ENCODE data around the gene MFSD11. TPM values are rescaled to one million over a fixed set of nuclear protein-coding genes. Genes with fewer than 3 reads are reported as not detected.
A peak's percentile ranks its signal among the peaks of the same experiment; 100 is the strongest.

MFSD11 gene
- total RNA-seq, 4 donors from 2014 or later, result 34.1 to 53.3 (median 44.3) TPM

GRCh38 chr17:76822184-76822778 is 84.4 kb downstream of the MFSD11 start:
- peaks cover 5 to 12% of the 10 kb centered on the region in 2 donors for H3K4me1 ChIP-seq
- no peaks in the 10 kb centered on the region for H3K36me3 ChIP-seq
- DNase-seq, result no peak
- no peak overlapping the region for H3K4me3 ChIP-seq (replicated peaks in 1 of 3)
- no peaks in the 10 kb centered on the region for H3K27me3 ChIP-seq
- H3K9me3 ChIP-seq, result no peaks in the 10 kb centered on the region
- 65 to 87% methylated on average over 6 to 7 of the region's 7 CpGs for WGBS, 2 donors
- intact Hi-C loops (cut with DNase I), result no loop called here
- TF ChIP-seq CTCF (IDR thresholded peaks at IDR 0.05) (no peak), POLR2A (IDR thresholded peaks at IDR 0.05) (no peak)
- no peak overlapping the region for H3K27ac ChIP-seq

GRCh38 chr17:76824093-76824492 is 86.2 kb downstream of the MFSD11 start:
- TF ChIP-seq POLR2A (IDR thresholded peaks at IDR 0.05), result no peak
- TF ChIP-seq CTCF (IDR thresholded peaks at IDR 0.05), result no peak
- intact Hi-C loops (cut with DNase I), result no loop called here
- DNase-seq, result peak; percentile 55 to 60
- WGBS, 2 donors, result 33 to 46% methylated on average over 12 of the region's 12 CpGs
- Histone ChIP-seq H3K4me1 (peaks cover 5 to 12% of the 10 kb centered on the region in 2 donors), H3K36me3 (no peaks in the 10 kb centered on the region), H3K27me3 (no peaks in the 10 kb centered on the region), H3K27ac (no peak overlapping the region), H3K9me3 (no peaks in the 10 kb centered on the region), H3K4me3 (replicated peaks in 1 of 3) (no peak overlapping the region)

- WGBS, 2 donors, result 75 to 76% methylated on average over 22 to 23 of the region's 24 CpGs
- no peak for DNase-seq
- no peaks in the 10 kb centered on the region for H3K4me1 ChIP-seq
- intact Hi-C loops (cut with DNase I), result no loop called here
- no peaks in the 10 kb centered on the region for H3K36me3 ChIP-seq
- TF ChIP-seq CTCF (IDR thresholded peaks at IDR 0.05), result no peak
- TF ChIP-seq POLR2A (IDR thresholded peaks at IDR 0.05), result no peak
- H3K27me3 ChIP-seq, result no peaks in the 10 kb centered on the region
- no peaks in the 10 kb centered on the region for H3K9me3 ChIP-seq
- H3K4me3 ChIP-seq (replicated peaks in 1 of 3), result no peak overlapping the region
- no peak overlapping the region for H3K27ac ChIP-seq
These were observed 88.6 kb downstream of the MFSD11 start for GRCh38 chr17:76826330-76827068.

GRCh38 chr17:76827736-76828135 is 89.8 kb downstream of the MFSD11 start:
- Histone ChIP-seq H3K36me3 (no peaks in the 10 kb centered on the region), H3K27me3 (no peaks in the 10 kb centered on the region), H3K4me1 (no peaks in the 10 kb centered on the region), H3K4me3 (replicated peaks in 1 of 3) (no peak overlapping the region), H3K27ac (no peak overlapping the region), H3K9me3 (no peaks in the 10 kb centered on the region)
- DNase-seq, result peak; percentile 49 to 51
- WGBS, 2 donors, result 42 to 53% methylated on average over 14 of the region's 14 CpGs
- intact Hi-C loops (cut with DNase I), result no loop called here
- TF ChIP-seq CTCF (IDR thresholded peaks at IDR 0.05) (no peak), POLR2A (IDR thresholded peaks at IDR 0.05) (no peak)

MicroRNAs within 50 kb of the gene (microRNA counts, 767-probe panel; counts per million panel counts)
- microRNA hsa-miR-636, result 0 counts per million in 2 donors

Small RNAs within 50 kb of the gene (microRNA-seq; reads per million reads assigned to microRNA genes)
- gene MIR636, result not detected

Small RNAs within 50 kb of the gene (small RNA-seq; reads per million reads assigned to genes)
- not detected for gene AC005837.3
- not detected for gene RF02271
- not detected for gene RNU6-97P
- 1.1 reads per million, percentile 21 among the genes with 10 or more reads in this experiment for gene RNY4P36

Other genes starting within 250 kb of the MFSD11 start
- gene RHBDF2, start 236.7 kb upstream of the MFSD11 start, total RNA-seq, result 10 to 100 TPM; 16.4 to 31.1 (median 22.1) TPM
- 10 to 100 TPM; 14.7 to 32.3 (median 25.6) TPM for gene CYGB, start 200.4 kb upstream of the MFSD11 start, total RNA-seq
- gene PRCD, start 198.1 kb upstream of the MFSD11 start, total RNA-seq, result 1 to 10 TPM; 1.5 to 8.3 (median 4.2) TPM
- 10 to 100 TPM; 32.7 to 65.4 (median 42.6) TPM for gene ST6GALNAC2, start 152.3 kb upstream of the MFSD11 start, total RNA-seq
- gene ST6GALNAC1, start 94.4 kb upstream of the MFSD11 start, total RNA-seq, result 1 to 10 TPM in 2 of 4 donors, under 1 TPM in 2; 0.29 to 7.0 (median 1.1) TPM
- 100 to 1,000 TPM; 362 to 576 (median 421) TPM for gene MXRA7, start 27.2 kb upstream of the MFSD11 start, total RNA-seq
- gene JMJD6, start 11.5 kb upstream of the MFSD11 start, total RNA-seq, result 10 to 100 TPM; 12.2 to 24.2 (median 20.7) TPM
- 10 to 100 TPM; 33.6 to 58.3 (median 51.3) TPM for gene METTL23, start 11.3 kb upstream of the MFSD11 start, total RNA-seq
- gene SRSF2, start 788 bp upstream of the MFSD11 start, total RNA-seq, result 100 to 1,000 TPM; 269 to 614 (median 400) TPM
- 1 to 10 TPM in 1 of 4 donors, under 1 TPM in 2, not detected in 1; 0.22 to 7.4 (median 0.73) TPM for gene MGAT5B, start 130.3 kb downstream of the MFSD11 start, total RNA-seq

Measured in thyroid gland (tissue), 4 donors.